ENCODE results near the gene MAPKAP1.
A peak's percentile ranks its signal among the peaks of the same experiment; 100 is the strongest.

The MAPKAP1 gene

GRCh38 chr9:125429476-125430160 lies 277.4 kb downstream of the MAPKAP1 start:
- DNase-seq, result no peak

GRCh38 chr9:125428902-125429467 lies 278.0 kb downstream of the MAPKAP1 start:
- no peak for DNase-seq

- DNase-seq, result no peak
Observed at GRCh38 chr9:125428060-125428901, 278.7 kb downstream of the MAPKAP1 start.

GRCh38 chr9:125427556-125427955 lies 279.5 kb downstream of the MAPKAP1 start:
- no peak for DNase-seq

GRCh38 chr9:125426926-125427325 lies 280.1 kb downstream of the MAPKAP1 start:
- no peak for DNase-seq

- DNase-seq, result no peak
Observed at GRCh38 chr9:125425901-125426515, 281.0 kb downstream of the MAPKAP1 start.

GRCh38 chr9:125425170-125425897 lies 281.7 kb downstream of the MAPKAP1 start:
- no peak for DNase-seq

- no peak for DNase-seq
Observed at GRCh38 chr9:125423964-125424363, 283.0 kb downstream of the MAPKAP1 start.

- DNase-seq, result no peak
Observed at GRCh38 chr9:125422853-125423252, 284.2 kb downstream of the MAPKAP1 start.

GRCh38 chr9:125421591-125422181 lies 285.3 kb downstream of the MAPKAP1 start:
- no peak for DNase-seq

GRCh38 chr9:125421166-125421565 lies 285.8 kb downstream of the MAPKAP1 start:
- no peak for DNase-seq

- DNase-seq, result no peak
Observed at GRCh38 chr9:125418404-125418803, 288.6 kb downstream of the MAPKAP1 start.

- DNase-seq, result no peak
Observed at GRCh38 chr9:125416517-125416916, 290.5 kb downstream of the MAPKAP1 start.

GRCh38 chr9:125415583-125416460 lies 291.2 kb downstream of the MAPKAP1 start:
- DNase-seq, result no peak

GRCh38 chr9:125413579-125413978 lies 293.4 kb downstream of the MAPKAP1 start:
- DNase-seq, result no peak

- no peak for DNase-seq
Observed at GRCh38 chr9:125412166-125412565, 294.8 kb downstream of the MAPKAP1 start.

- DNase-seq, result no peak
Observed at GRCh38 chr9:125411171-125411756, 295.7 kb downstream of the MAPKAP1 start.

- no peak for DNase-seq
Observed at GRCh38 chr9:125410522-125410894, 296.5 kb downstream of the MAPKAP1 start.

- peak; percentile 53 for DNase-seq
Observed at GRCh38 chr9:125409637-125410521, 297.1 kb downstream of the MAPKAP1 start.

- no peak for DNase-seq
Observed at GRCh38 chr9:125409217-125409636, 297.8 kb downstream of the MAPKAP1 start.
